Body of pancreas (tissue), 4 donors: ENCODE results near the gene GRID2. TPM values are rescaled to one million over a fixed set of nuclear protein-coding genes. Genes with fewer than 3 reads are reported as not detected.

ENCODE experiments used
- ATAC-seq: fragments of 150-250 bp; one replicate; pipeline ENCODE4 v1.9.1; 2016
- DNase-seq, 4 donors: peaks; one replicate each; pipeline ENCODE4 v3.0.0-alpha.2; 2019
- H3K27ac ChIP-seq, 4 donors: fragments of 200-600 bp; sonication (generic); 1 replicate in 3 of 4; 2 replicates in 1 of 4; pipeline versions ENCODE4 v1.5.1 to v1.6.1; 2016 to 2019; ENCODE audit warnings: mild to moderate bottlenecking in 1 of 4, mixed read lengths in 1 of 4, moderate library complexity in 1 of 4
- H3K27me3 ChIP-seq, 2 donors: fragments of 200-600 bp; sonication (generic); one replicate each; pipeline ENCODE4 v1.6.0; 2016; ENCODE audit warnings: mild to moderate bottlenecking in 1 of 2
- H3K36me3 ChIP-seq, 2 donors: fragments of 200-600 bp; sonication (generic); replicated peaks in 1 of 2; 2 replicates each; pipeline ENCODE4 v1.5.1; 2016; ENCODE audit warnings: low read depth in 2 of 2; ENCODE audit not compliant: insufficient read depth in 1 of 2
- H3K4me1 ChIP-seq: fragments of 200-600 bp; sonication (generic); one replicate; pipeline ENCODE4 v1.6.0; 2016
- H3K4me3 ChIP-seq, 2 donors: fragments of 200-600 bp; sonication (generic); 1 replicate in 1 of 2; 2 replicates in 1 of 2; pipeline ENCODE4 v1.5.1; 2016 to 2019
- H3K9me3 ChIP-seq, 3 donors: fragments of 200-600 bp; sonication (generic); 1 replicate in 2 of 3; 2 replicates in 1 of 3; pipeline ENCODE4 v1.5.1; 2016
- CTCF ChIP-seq, 7 experiments: fragments of 450-650 bp in 4 of 7; fragments of 200-600 bp in 3 of 7; sonication (generic) in 3 of 7; IDR thresholded peaks; one replicate each; pipeline ENCODE4 v1.5.1; 2016 to 2019; ENCODE audit warnings: antibody characterized with exemption in 7 of 7
- POLR2A ChIP-seq, 3 donors: fragments of 450-650 bp; IDR thresholded peaks; one replicate each; pipeline ENCODE4 v1.6.1; 2016; ENCODE audit warnings: antibody characterized with exemption in 3 of 3, mild to moderate bottlenecking in 2 of 3
- WGBS, 2 donors: methylation state at CpG; one replicate each; pipeline ENCODE4 v1.1.5; 2017; 5-methylcytosine and 5-hydroxymethylcytosine counted together
- intact Hi-C: fragments of 100-400 bp; cut with DNase I; formaldehyde crosslinking; loops from one replicate; pipeline ENCODE4 v1.15.1; 2023
- total RNA-seq, 2 donors: library from RNA; depleted of rRNA; stranded (reverse); fragments of >200 nt; gene quantifications; one replicate each; pipeline ENCODE4 v1.1.0, GENCODE V29; 2016

GRID2 gene
- total RNA-seq, 2 donors from 2014 or later, result not detected

GRCh38 chr4:92359491-92359890 is 55.7 kb downstream of the GRID2 start:
- ATAC-seq (no peak), DNase-seq (peak; percentile 12 to 38 (median 13))
- WGBS, 2 donors, result 34% methylated on average over 2 of the region's 2 CpGs
- no peak for TF ChIP-seq CTCF (IDR thresholded peaks at IDR 0.05)
- TF ChIP-seq POLR2A (IDR thresholded peaks at IDR 0.05), result no peak
- intact Hi-C loops, result no loop called here
- H3K9me3 ChIP-seq, result no peaks in the 10 kb centered on the region
- H3K36me3 ChIP-seq, result no peaks in the 10 kb centered on the region
- H3K4me3 ChIP-seq, result no peak overlapping the region
- no peak overlapping the region for H3K27ac ChIP-seq
- H3K27me3 ChIP-seq, result no peaks in the 10 kb centered on the region
- H3K4me1 ChIP-seq, result no peaks in the 10 kb centered on the region

- H3K9me3 ChIP-seq, result no peaks in the 10 kb centered on the region
- intact Hi-C loops, result no loop called here
- H3K27ac ChIP-seq, result no peak overlapping the region
- H3K4me1 ChIP-seq, result no peaks in the 10 kb centered on the region
- no peaks in the 10 kb centered on the region for H3K27me3 ChIP-seq
- TF ChIP-seq POLR2A (IDR thresholded peaks at IDR 0.05) (no peak), CTCF (IDR thresholded peaks at IDR 0.05) (no peak)
- DNase-seq (no peak), ATAC-seq (no peak)
- no peaks in the 10 kb centered on the region for H3K36me3 ChIP-seq
- no peak overlapping the region for H3K4me3 ChIP-seq
Observed at GRCh38 chr4:92362028-92362427, 58.3 kb downstream of the GRID2 start.

GRCh38 chr4:92368653-92369052 is 64.9 kb downstream of the GRID2 start:
- Histone ChIP-seq H3K9me3 (no peaks in the 10 kb centered on the region), H3K4me1 (no peaks in the 10 kb centered on the region), H3K27me3 (no peaks in the 10 kb centered on the region), H3K27ac (no peak overlapping the region), H3K36me3 (no peaks in the 10 kb centered on the region), H3K4me3 (no peak overlapping the region)
- ATAC-seq, result no peak
- TF ChIP-seq POLR2A (IDR thresholded peaks at IDR 0.05), result no peak
- TF ChIP-seq CTCF (IDR thresholded peaks at IDR 0.05), result no peak
- DNase-seq, result no peak
- WGBS, 2 donors, result 81 to 86% methylated on average over 4 of the region's 4 CpGs
- intact Hi-C loops, result no loop called here

GRCh38 chr4:92381616-92382015 is 77.8 kb downstream of the GRID2 start:
- ATAC-seq, result no peak
- Histone ChIP-seq H3K4me1 (no peaks in the 10 kb centered on the region), H3K9me3 (no peaks in the 10 kb centered on the region), H3K27ac (no peak overlapping the region), H3K4me3 (no peak overlapping the region), H3K36me3 (no peaks in the 10 kb centered on the region), H3K27me3 (no peaks in the 10 kb centered on the region)
- TF ChIP-seq POLR2A (IDR thresholded peaks at IDR 0.05) (no peak), CTCF (IDR thresholded peaks at IDR 0.05) (no peak)
- intact Hi-C loops, result no loop called here
- DNase-seq, result no peak

- no peak overlapping the region for H3K4me3 ChIP-seq
- no peaks in the 10 kb centered on the region for H3K27me3 ChIP-seq
- no peak for TF ChIP-seq CTCF (IDR thresholded peaks at IDR 0.05)
- no peak for TF ChIP-seq POLR2A (IDR thresholded peaks at IDR 0.05)
- H3K9me3 ChIP-seq, result no peaks in the 10 kb centered on the region
- H3K4me1 ChIP-seq, result no peaks in the 10 kb centered on the region
- intact Hi-C loops, result no loop called here
- no peak for DNase-seq
- no peak for ATAC-seq
- no peak overlapping the region for H3K27ac ChIP-seq
- 84 to 85% methylated on average over 1 of the region's 1 CpG for WGBS, 2 donors
- no peaks in the 10 kb centered on the region for H3K36me3 ChIP-seq
Observed at GRCh38 chr4:92382128-92382527, 78.4 kb downstream of the GRID2 start.
